OCI-LY3 (cell line): ENCODE results near the gene PITX2.

Source experiments
- H2AFZ ChIP-seq: fragments of 200-600, 300-600 bp; shearing (Covaris generic); 2 replicates; pipeline ENCODE4 v1.6.0; 2014; ENCODE audit warnings: antibody characterized with exemption, low read depth, low read length
- H3K27ac ChIP-seq: fragments of 200-600, 300-600 bp; sonication (generic); 2 replicates; pipeline ENCODE4 v1.5.1; 2014; ENCODE audit warnings: mild to moderate bottlenecking, low read length, moderate library complexity, mixed read lengths
- H3K27me3 ChIP-seq: fragments of 200-600, 300-600 bp; sonication (generic); 2 replicates; pipeline ENCODE4 v1.6.1; 2014; ENCODE audit warnings: low read depth, low read length, mixed read lengths
- H3K36me3 ChIP-seq: fragments of 200-600, 300-600 bp; sonication (generic); replicated peaks from 2 replicates; pipeline ENCODE3; 2014; ENCODE audit warnings: low read depth, low read length, mixed read lengths
- H3K4me1 ChIP-seq: fragments of 300-600, 200-600 bp; sonication (generic); 2 replicates; pipeline ENCODE4 v1.6.1; 2014; ENCODE audit warnings: low read length, mixed read lengths
- H3K4me2 ChIP-seq: fragments of 200-600, 300-600 bp; sonication (generic); 2 replicates; pipeline ENCODE4 v1.6.1; 2014; ENCODE audit warnings: low read length, mixed read lengths
- H3K4me3 ChIP-seq: fragments of 300-600, 200-600 bp; sonication (generic); 2 replicates; pipeline ENCODE4 v1.5.1; 2014; ENCODE audit warnings: antibody characterized with exemption, mild to moderate bottlenecking, low read length, moderate library complexity
- H3K79me2 ChIP-seq: fragments of 300-600, 200-600 bp; shearing (Covaris generic); 2 replicates; pipeline ENCODE4 v1.6.1; 2014; ENCODE audit warnings: mild to moderate bottlenecking, low read length, mixed read lengths
- H3K9ac ChIP-seq: fragments of 300-600, 200-600 bp; shearing (Covaris generic); 2 replicates; pipeline ENCODE4 v1.6.0; 2014; ENCODE audit warnings: mild to moderate bottlenecking, low read length, moderate library complexity
- H3K9me3 ChIP-seq: fragments of 200-600, 300-600 bp; shearing (Covaris generic); 2 replicates; pipeline ENCODE4 v1.6.1; 2014; ENCODE audit warnings: low read length, mixed read lengths; ENCODE audit not compliant: insufficient read depth
- H4K20me1 ChIP-seq: fragments of 200-600, 300-600 bp; sonication (generic); 2 replicates; pipeline ENCODE4 v1.6.1; 2016; ENCODE audit warnings: low read length, mixed read lengths; ENCODE audit not compliant: insufficient read depth
- EZH2phosphoT487 ChIP-seq: fragments of 200-600 bp; shearing (Covaris generic); IDR thresholded peaks from 2 replicates; pipeline ENCODE4 v1.6.1; 2018; ENCODE audit warnings: antibody characterized with exemption, mixed run types, low read depth
- TF ChIP-seq, protein P1 (sequence below): fragments of 200-600, 300-600 bp; sonication (generic); IDR thresholded peaks from 2 replicates; pipeline ENCODE4 v1.5.1; 2014; ENCODE audit warnings: antibody characterized with exemption, low read length, low read depth

Gene PITX2

DNA sequence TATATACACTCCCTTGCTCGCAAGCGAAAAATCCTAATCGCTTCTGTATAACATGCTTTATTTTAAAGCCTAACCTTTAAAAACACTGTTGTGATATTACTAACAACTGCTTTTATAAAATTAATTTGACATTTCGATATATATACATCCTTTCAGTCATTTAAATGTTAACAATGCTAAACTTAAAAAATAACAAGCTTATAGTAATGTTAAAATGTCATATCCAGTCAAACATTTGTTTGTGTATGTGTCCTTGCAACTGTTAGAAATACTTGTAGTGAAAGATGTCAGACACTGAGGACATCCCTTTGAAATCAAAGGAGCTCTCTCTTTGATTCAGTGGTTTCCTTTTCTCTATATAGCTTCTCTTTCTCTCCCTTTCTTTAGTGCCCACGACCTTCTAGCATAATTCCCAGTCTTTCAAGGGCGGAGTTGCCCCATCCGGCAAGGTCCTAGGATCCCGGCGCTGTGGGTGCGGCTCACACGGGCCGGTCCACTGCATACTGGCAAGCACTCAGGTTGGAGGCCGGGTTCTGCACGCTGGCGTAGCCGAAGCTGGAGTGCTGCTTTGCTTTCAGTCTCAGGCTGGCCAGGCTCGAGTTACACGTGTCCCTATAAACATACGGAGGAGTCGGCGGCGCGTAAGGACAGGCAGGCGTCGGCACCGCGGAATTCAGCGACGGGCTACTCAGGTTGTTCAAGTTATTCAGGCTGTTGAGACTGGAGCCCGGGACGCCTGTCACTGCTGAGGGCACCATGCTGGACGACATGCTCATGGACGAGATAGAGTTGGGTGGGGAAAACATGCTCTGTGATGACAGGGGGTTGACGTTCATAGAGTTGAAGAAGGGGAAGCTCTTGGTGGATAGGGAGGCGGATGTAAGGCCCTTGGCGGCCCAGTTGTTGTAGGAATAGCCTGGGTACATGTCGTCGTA lies 5.0 kb downstream of the PITX2 start:
- H3K79me2 ChIP-seq: no peaks in the 10 kb centered on the region
- TF ChIP-seq, protein P1, sequence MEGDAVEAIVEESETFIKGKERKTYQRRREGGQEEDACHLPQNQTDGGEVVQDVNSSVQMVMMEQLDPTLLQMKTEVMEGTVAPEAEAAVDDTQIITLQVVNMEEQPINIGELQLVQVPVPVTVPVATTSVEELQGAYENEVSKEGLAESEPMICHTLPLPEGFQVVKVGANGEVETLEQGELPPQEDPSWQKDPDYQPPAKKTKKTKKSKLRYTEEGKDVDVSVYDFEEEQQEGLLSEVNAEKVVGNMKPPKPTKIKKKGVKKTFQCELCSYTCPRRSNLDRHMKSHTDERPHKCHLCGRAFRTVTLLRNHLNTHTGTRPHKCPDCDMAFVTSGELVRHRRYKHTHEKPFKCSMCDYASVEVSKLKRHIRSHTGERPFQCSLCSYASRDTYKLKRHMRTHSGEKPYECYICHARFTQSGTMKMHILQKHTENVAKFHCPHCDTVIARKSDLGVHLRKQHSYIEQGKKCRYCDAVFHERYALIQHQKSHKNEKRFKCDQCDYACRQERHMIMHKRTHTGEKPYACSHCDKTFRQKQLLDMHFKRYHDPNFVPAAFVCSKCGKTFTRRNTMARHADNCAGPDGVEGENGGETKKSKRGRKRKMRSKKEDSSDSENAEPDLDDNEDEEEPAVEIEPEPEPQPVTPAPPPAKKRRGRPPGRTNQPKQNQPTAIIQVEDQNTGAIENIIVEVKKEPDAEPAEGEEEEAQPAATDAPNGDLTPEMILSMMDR: no peak
- TF ChIP-seq EZH2phosphoT487: no peak
- H3K9ac ChIP-seq: no peak overlapping the region
- no peaks in the 10 kb centered on the region for H3K9me3 ChIP-seq
- H2AFZ ChIP-seq: no peak overlapping the region
- no peaks in the 10 kb centered on the region for H4K20me1 ChIP-seq
- H3K27ac ChIP-seq: no peak overlapping the region
- no peak overlapping the region for H3K4me2 ChIP-seq
- no peaks in the 10 kb centered on the region for H3K36me3 ChIP-seq
- H3K27me3 ChIP-seq: no peaks in the 10 kb centered on the region
- no peak overlapping the region for H3K4me3 ChIP-seq
- H3K4me1 ChIP-seq: no peaks in the 10 kb centered on the region

DNA sequence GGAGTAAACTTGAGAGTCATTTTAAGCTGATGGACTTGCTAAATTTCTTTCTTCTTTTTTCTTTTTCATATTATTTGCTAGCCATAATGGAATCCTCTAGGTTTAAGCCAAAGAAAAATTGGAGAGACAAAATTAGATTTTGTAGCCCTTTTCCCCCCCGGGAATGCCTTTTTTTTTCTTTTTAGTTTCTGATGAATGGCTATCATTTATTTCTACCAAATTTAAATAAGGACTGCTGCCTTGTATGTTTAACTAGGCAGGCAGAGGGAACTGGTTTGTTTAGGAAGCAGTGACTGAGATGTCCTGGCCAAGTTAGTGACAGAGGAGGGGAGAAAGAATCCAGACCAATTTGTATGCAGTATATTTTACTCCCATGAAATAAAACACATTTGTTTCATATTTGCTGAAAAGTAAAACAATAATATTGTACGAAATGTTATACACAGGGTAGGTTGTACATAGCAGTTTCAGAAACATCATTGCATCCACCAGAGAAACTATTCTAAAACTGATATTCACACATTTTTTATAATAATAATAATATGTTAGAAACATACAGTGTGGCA lies 5.7 kb downstream of the PITX2 start:
- TF ChIP-seq EZH2phosphoT487: no peak
- TF ChIP-seq, protein P1: no peak
- Histone ChIP-seq H3K27me3 (no peaks in the 10 kb centered on the region), H3K36me3 (no peaks in the 10 kb centered on the region), H2AFZ (no peak overlapping the region), H3K9ac (no peak overlapping the region), H4K20me1 (no peaks in the 10 kb centered on the region), H3K4me2 (no peak overlapping the region), H3K4me1 (no peaks in the 10 kb centered on the region), H3K79me2 (no peaks in the 10 kb centered on the region), H3K4me3 (no peak overlapping the region), H3K9me3 (no peaks in the 10 kb centered on the region), H3K27ac (no peak overlapping the region)

DNA sequence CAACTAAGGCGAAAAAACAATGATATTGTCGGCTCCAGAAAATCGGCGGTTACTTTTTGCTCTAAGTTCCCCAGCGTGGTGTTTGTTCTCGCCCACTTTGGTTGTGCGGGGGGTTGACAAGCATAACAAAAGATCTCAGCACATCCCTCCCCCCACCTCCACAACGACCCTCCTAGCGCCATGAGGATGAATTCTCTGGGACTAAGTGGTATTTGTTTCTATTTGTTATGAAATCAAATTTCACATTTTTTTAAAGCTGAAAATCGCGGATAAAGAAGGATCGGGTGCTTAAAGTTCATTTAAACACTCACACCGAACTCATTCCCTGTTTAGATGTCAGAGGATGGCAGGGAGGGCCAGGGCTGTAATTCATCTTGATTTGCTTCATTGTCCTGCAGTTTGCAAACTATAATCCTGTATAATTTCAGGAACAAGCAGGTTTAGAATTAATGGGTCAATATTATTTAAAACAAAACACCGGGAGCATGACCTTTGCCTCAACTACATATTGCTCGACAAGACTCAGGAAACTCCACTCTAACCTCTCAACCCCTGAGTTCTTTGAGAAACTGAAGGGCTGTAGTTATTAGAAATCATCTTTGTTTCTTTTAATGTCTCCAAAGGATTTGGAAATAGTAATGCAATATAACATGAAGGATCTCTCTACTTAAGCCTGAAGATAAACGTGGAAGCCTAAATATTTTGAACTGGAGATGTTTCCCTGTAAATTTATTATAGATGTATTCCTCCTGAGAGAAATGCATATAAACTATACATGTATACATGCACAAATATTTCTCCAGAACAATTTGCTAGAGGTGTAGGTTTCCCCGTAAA lies 6.4 kb downstream of the PITX2 start:
- H3K9me3 ChIP-seq: no peaks in the 10 kb centered on the region
- no peak for TF ChIP-seq EZH2phosphoT487
- TF ChIP-seq, protein P1: no peak
- H3K9ac ChIP-seq: no peak overlapping the region
- H3K4me2 ChIP-seq: no peak overlapping the region
- no peak overlapping the region for H2AFZ ChIP-seq
- H3K36me3 ChIP-seq: no peaks in the 10 kb centered on the region
- no peaks in the 10 kb centered on the region for H3K27me3 ChIP-seq
- H3K79me2 ChIP-seq: no peaks in the 10 kb centered on the region
- no peak overlapping the region for H3K4me3 ChIP-seq
- no peak overlapping the region for H3K27ac ChIP-seq
- H4K20me1 ChIP-seq: no peaks in the 10 kb centered on the region
- no peaks in the 10 kb centered on the region for H3K4me1 ChIP-seq
